NCI-H128 (cell line): ENCODE measurements around the gene LTC4S.
"Not testable (repeated sequence)": the region's sequence is repeated elsewhere in the genome, so short reads cannot be mapped to it uniquely, and the experiment has no call there.

ENCODE experiments used
- DNase-seq: peaks from one replicate; lab custom pipeline; 2025; ENCODE audit not compliant: unreplicated experiment; lab: John Stamatoyannopoulos, UW

Gene LTC4S

GRCh38 chr5:179769271-179769670, 24.5 kb upstream of the LTC4S start:
- DNase-seq = no peak

DNA sequence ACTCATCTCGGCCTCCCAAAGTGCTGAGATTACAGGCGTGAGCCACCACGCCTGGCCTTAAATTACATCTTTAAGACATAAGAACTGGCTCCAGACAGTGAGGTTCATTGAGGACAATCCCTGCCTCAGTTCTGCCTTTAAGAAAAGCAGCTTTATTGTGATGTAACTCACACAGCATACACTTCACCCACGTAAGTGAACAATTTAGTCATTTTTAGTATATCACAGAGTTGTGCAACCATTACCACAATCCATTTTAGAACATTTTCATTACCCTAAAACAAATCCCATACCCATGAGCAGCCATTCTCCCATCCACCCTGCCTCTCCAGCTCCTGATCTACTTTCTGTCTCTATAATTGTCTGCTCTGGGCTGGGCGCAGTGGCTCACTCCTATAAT, 24.0 kb upstream of the LTC4S start:
- no peak for DNase-seq

GRCh38 chr5:179771311-179771895, 22.4 kb upstream of the LTC4S start:
- DNase-seq = no peak

- DNase-seq = no peak
Observed at GRCh38 chr5:179772351-179772750, 21.4 kb upstream of the LTC4S start.

GRCh38 chr5:179773686-179774040, 20.1 kb upstream of the LTC4S start:
- no peak for DNase-seq

GRCh38 chr5:179774442-179774841, 19.3 kb upstream of the LTC4S start:
- DNase-seq = no peak

DNA sequence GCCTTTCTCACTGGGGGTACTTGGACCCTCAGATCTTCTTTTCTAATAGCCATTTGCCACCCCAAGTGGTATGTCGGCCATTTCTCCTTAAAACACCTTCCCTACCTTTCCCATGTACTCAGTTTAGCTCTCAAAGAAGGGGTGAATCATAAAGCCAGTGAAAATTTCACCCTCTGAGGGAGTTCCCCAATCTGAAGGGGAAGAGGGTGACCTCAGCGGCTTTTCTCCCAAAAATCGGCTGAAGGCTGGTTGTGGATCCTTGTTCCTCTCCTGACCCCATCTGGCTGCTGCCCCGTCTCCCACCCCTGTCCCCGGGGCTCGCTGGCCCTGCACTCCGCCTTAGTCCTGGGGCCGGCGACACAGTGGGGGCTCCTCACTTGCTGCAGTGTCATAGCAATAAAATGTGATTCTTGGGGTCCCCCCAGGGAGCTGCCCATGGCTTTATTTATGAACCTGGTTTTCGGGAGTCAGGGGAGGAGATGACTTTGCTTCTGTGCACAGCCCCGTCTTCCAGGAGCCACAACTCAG, 17.3 kb upstream of the LTC4S start:
- no peak for DNase-seq

GRCh38 chr5:179777456-179777855, 16.3 kb upstream of the LTC4S start:
- no peak for DNase-seq

DNA sequence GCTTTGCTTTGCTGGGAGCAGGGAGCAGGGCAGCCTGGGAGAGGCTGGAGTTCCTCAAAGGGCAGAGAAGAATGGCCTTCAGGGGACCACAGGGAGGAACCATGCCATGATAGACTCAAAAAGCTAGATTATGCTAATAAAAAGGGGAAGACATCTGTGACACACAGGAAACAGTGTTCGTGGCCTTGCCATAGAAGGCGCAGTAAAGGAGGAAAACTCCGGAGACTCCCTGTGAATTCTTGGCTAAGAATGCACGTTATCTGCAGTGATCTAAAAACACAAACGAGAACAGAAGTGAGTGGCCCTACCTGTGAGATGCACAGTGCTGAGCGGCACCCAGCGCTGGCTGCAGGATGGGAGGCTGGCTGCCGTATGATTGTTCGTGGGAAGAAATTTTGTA, 15.9 kb upstream of the LTC4S start:
- DNase-seq = no peak

GRCh38 chr5:179778591-179778990, 15.2 kb upstream of the LTC4S start:
- DNase-seq = no peak

DNA sequence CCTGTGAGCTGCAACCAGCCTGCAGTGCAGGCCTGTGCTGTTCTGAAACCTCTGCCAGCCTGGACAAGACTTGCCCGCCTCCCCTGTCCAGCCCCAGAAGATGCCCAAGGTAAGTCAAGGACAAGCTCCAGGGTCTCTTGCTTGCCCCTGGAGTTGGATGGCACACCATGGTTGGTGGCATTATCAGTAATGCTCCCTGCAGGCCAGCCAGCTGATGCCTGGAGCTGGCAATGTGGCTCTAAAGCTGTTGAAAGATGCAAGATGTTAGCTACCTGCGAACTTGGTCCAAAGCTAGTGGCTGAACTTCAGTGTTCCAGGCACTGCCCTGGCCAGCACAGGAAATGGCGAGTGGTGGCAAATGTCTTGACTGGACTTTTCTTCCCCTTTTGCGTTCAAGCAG, 14.0 kb upstream of the LTC4S start:
- DNase-seq = no peak

- DNase-seq = no peak
Observed at GRCh38 chr5:179780362-179780761, 13.4 kb upstream of the LTC4S start.

GRCh38 chr5:179781846-179782245, 11.9 kb upstream of the LTC4S start:
- no peak for DNase-seq

GRCh38 chr5:179783128-179783527, 10.7 kb upstream of the LTC4S start:
- no peak for DNase-seq

DNA sequence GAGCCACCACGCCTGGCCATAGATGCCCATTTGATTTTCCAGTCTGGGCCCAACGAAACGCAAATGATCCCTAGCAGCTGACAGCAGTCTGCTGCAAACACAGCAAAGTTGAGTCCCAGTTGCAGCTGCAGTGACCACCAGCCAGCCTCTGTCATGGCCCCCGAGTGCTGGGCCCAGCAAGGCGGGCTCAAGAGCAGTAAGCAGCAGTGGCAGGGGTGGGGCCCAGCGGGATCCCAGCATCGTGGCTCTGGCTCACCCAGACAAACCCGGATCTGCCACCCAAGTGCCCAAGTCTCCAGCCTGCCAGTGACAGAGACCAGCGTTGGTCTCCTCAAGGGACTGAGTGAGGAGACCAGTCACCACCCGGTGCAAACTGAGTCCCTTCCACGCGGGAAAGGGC, 6.9 kb upstream of the LTC4S start:
- no peak for DNase-seq

DNA sequence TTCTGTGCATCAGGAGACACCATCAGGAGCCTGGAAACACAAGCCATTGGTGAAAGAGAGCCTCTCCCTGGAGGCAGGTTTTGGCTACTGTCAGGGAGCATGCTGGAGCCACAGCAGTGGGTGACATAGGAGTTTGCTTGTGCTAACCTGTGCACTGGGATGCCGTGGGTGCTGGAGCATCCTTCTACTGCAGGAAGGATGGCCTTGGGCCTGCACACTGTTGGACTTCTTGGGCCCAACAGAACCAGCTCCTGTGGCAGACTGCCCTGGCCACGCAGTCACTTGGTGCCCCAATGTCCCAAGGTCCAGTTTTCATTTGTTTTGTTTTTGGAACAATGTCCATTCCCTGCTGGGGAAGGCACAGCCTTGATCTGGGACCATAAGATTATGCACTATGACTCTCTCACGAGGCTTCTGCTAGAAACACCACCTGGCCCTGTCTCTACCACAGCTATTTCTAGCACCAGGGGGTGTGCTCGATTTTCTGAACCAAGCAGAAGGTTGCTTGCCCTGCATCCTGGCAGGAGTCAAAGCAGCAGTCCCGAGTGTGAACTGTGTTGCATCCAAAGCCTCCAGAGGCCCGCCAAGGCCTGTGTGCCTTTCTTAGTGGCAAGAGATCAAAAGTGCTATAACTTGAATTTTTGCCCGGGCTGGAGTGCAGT, 5.5 kb upstream of the LTC4S start:
- no peak for DNase-seq

GRCh38 chr5:179789278-179789677, 4.5 kb upstream of the LTC4S start:
- not testable (repeated sequence) for DNase-seq

DNA sequence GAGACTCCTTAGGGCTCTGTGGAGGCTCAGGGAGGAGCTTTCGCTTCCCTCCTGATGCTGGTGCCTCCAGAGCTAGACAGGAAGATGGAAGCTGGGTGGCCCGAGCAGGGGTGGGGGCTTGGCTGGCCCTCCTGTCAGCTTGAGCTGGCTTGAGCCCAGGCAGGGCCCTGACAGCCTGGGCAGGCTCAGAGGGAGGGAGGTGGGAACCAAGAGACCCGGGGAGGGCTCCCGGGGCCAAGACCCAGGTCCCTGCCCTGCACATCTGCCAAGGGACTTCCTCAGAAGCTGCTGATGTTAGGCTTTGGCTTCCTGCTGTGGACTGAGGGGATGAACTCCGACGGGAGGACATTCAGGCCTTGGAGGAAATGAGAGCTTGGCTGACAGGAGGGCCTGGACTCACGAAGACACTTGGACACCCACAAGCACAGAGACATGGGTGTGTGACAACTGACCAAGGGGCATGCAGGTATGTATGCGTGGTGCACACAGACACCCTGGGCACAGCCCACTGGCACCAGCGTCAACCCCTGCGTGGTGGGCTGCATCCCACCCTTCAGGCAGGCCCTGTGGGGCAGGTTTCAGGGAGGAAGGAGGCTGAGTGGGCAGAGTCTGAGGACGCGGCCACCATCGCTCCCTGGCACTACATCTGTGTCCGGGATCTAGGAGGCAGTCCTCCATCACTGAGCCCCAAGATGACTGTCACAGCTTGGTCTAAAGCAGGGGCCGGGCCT, 1.7 kb upstream of the LTC4S start:
- no peak for DNase-seq

DNA sequence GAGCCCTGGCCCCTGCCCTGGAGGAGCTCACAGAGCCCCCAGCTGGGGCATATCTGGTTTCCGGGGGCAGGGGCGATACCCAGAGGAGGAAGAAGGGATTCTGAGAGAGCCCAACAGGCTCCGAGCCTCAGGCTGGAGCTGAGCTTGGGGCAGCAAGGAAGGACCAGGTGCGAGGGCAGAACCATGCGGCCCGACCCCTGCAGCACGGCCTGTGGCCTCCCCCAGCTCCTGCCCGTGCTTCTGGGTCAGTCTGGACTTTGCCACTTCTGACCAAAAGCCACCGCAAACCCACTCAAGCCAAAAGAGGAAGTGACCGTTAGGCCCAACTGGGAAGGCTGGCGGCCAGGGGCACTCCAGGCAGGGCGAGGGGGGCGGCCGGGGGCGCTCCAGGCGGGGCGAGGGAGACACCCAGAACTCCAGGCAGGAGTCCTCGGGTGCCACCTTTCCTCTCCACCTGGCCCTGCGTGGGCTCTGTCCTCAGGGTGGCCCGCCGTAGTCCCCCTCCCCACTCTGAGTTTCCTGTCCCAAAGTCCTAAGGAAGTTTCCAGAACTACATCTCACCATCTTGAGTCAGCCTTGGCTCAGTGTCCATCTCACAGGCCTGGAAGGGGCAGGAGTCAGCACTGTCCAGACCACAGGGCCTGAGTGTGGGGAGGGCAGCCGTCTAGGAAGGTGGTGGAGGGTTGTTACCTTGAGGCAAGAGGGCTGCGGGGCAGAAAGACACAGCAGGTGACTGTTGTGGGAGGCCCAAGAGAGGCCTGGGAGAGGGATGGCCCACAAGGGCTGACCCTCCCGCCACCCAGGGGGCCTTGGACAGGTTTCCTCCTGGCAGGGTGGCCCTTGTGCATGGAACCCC, 946 bp upstream of the LTC4S start:
- DNase-seq = no peak

GRCh38 chr5:179794171-179794570, 385 bp downstream of the LTC4S start:
- no peak for DNase-seq

GRCh38 chr5:179794575-179794974, 789 bp downstream of the LTC4S start:
- DNase-seq = no peak
